Right lobe of liver (tissue), 6 donors: ENCODE results near the gene RALY. TPM values are rescaled to one million over a fixed set of nuclear protein-coding genes. Genes with fewer than 3 reads are reported as not detected.

Experiments
- ATAC-seq, 4 donors: fragments of 200-7000 bp; cut with Tn5 transposase; one replicate each; pipeline ENCODE4 v1.9.1; 2020; ENCODE audit warnings: mild to moderate bottlenecking in 4 of 4, moderate library complexity in 4 of 4
- DNase-seq, 3 donors: peaks; one replicate each; pipeline ENCODE4 v3.0.0-alpha.2; 2020
- H3K27ac ChIP-seq, 3 donors: fragments of 200-600 bp; one replicate each; pipeline ENCODE4 v1.8.0; 2022
- H3K27me3 ChIP-seq, 2 donors: fragments of 200-600 bp; one replicate each; pipeline ENCODE4 v1.8.0; 2022
- H3K36me3 ChIP-seq, 4 donors: fragments of 200-600 bp; sonication (generic) in 1 of 4; one replicate each; pipeline versions ENCODE4 v1.5.1 to v1.8.0; 2017 to 2022; ENCODE audit warnings: control low read depth in 1 of 4
- H3K4me1 ChIP-seq, 4 donors: fragments of 200-600 bp; sonication (generic) in 1 of 4; one replicate each; pipeline versions ENCODE4 v1.5.1 to v1.8.0; 2017 to 2022; ENCODE audit warnings: control low read depth in 1 of 4
- H3K4me3 ChIP-seq, 3 donors: fragments of 200-600 bp; one replicate each; pipeline ENCODE4 v1.8.0; 2022
- H3K9me3 ChIP-seq, 4 donors: fragments of 200-600 bp; sonication (generic) in 1 of 4; one replicate each; pipeline versions ENCODE4 v1.5.1 to v1.8.0; 2017 to 2022; ENCODE audit warnings: control low read depth in 1 of 4
- CTCF ChIP-seq, 4 donors: fragments of 200-600 bp in 3 of 4; fragments of 450-650 bp in 1 of 4; IDR thresholded peaks; one replicate each; pipeline versions ENCODE4 v1.5.1 to v1.8.0; 2016 to 2022; ENCODE audit warnings: antibody characterized with exemption in 4 of 4, mild to moderate bottlenecking in 2 of 4
- POLR2A ChIP-seq: fragments of 450-650 bp; IDR thresholded peaks from one replicate; pipeline ENCODE4 v1.6.1; 2017; ENCODE audit warnings: antibody characterized with exemption, mild to moderate bottlenecking
- WGBS: methylation state at CpG from one replicate; pipeline ENCODE4 v1.1.6; 2018; ENCODE audit warnings: low coverage, low lambda C conversion rate; ENCODE audit not compliant: insufficient coverage; ENCODE audit errors: missing lambda C conversion rate; 5-methylcytosine and 5-hydroxymethylcytosine counted together
- intact Hi-C, 2 donors: fragments of 100-400 bp; cut with DNase I; formaldehyde crosslinking; loops; one replicate each; pipeline versions ENCODE4 v1.11.2 to v1.14.1; 2022
- total RNA-seq, 6 experiments: library from RNA; depleted of rRNA in 2 of 6; stranded (reverse); fragments of >200 nt in 2 of 6; fragmentation: NEBNext Ultra II Directional in 3 of 6; extraction: Animal tissue kit (Norgen Biotek cat#: 25700) in 3 of 6; gene quantifications; one replicate each; pipeline versions ENCODE4 v1.1.0 to v1.2.4, GENCODE V29; 2016 to 2023
- donor health status: DM: no; HTN: yes; CAD: no.
- donor health status: DM: no; HTN: no; CAD: no.
- donor health status: DM: no; HTN: no; CAD: no.
- donor health status: DM: no; HTN: yes; CAD: no.
- donor health status: DM: no; HTN: yes; CAD: no.

RALY gene
- total RNA-seq, 6 experiments from 2014 or later: 24.8 to 42.1 (median 33.4) TPM

DNA sequence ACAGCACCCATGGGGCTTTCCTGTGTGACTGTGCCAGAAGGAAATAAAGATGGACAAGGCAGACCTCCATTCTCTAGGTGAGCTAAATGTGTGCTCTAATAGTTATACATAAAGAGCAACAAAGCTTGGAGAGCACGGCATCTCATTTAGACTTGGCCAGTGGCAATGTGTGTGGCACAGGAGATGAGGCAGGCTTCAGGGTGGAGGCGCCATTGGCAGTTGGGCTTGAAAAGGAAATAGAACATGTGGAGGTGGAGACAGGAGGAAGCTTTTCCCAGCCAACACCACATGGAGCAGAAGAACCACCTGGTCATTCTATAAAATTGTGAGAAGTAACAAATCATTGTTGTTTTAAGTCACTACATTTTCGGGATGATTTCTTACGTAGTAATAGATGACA is 3.6 kb upstream of the RALY start:
- WGBS: 87% methylated on average over 3 of the region's 4 CpGs
- Histone ChIP-seq H3K36me3 (no peaks in the 10 kb centered on the region), H3K9me3 (no peaks in the 10 kb centered on the region), H3K27me3 (no peaks in the 10 kb centered on the region), H3K27ac (no peak overlapping the region), H3K4me1 (peaks cover 0 to 26% (median 7%) of the 10 kb centered on the region in 4 donors), H3K4me3 (no peak overlapping the region)
- intact Hi-C loops: no loop called here
- DNase-seq (no peak), ATAC-seq (no peak)
- TF ChIP-seq POLR2A (no peak), CTCF (IDR thresholded peaks at IDR 0.05) (no peak)

DNA sequence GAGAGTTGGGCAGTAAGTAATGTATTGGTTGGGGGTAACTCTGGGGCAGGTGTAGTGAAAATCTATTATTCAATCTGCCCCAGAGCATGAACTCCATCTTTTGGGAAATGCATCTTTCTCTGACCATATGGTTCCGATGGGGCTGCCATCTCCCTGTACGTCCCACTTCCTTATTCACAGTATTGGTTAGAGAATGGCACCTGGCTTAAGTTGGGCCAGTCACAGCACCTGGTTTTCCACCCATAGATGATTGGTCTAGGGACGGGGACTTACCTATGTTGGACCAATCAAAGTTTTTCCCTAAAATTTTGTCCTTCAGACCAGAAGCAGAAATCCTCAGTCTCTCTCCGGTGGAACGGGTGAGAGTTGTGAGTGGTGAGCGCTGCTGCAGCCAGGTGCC is 2.2 kb upstream of the RALY start:
- TF ChIP-seq CTCF (IDR thresholded peaks at IDR 0.05) (no peak), POLR2A (no peak)
- WGBS: 96% methylated on average over 4 of the region's 6 CpGs
- H3K27me3 ChIP-seq: no peaks in the 10 kb centered on the region
- H3K9me3 ChIP-seq: no peaks in the 10 kb centered on the region
- no peak for DNase-seq
- peaks cover 0 to 35% (median 14%) of the 10 kb centered on the region in 4 donors for H3K4me1 ChIP-seq
- H3K36me3 ChIP-seq: no peaks in the 10 kb centered on the region
- H3K27ac ChIP-seq: no peak overlapping the region
- no peak overlapping the region for H3K4me3 ChIP-seq
- intact Hi-C loops: no loop called here
- ATAC-seq: no peak

- peak overlapping the region; percentile 55 to 80 (median 74) for H3K27ac ChIP-seq
- H3K9me3 ChIP-seq: no peaks in the 10 kb centered on the region
- 30% methylated on average over 15 of the region's 20 CpGs for WGBS
- H3K27me3 ChIP-seq: no peaks in the 10 kb centered on the region
- peak overlapping the region; percentile 41 to 94 (median 82) for H3K4me3 ChIP-seq
- H3K36me3 ChIP-seq: no peaks in the 10 kb centered on the region
- no peak for TF ChIP-seq CTCF (IDR thresholded peaks at IDR 0.05)
- no peak for TF ChIP-seq POLR2A
- DNase-seq (no peak), ATAC-seq (peak in 1 of 4 donors; percentile 1)
- peaks cover 0 to 33% (median 16%) of the 10 kb centered on the region in 4 donors for H3K4me1 ChIP-seq
- intact Hi-C loops: no loop called here
Observed at GRCh38 chr20:33992145-33992922, 1.4 kb upstream of the RALY start.

DNA sequence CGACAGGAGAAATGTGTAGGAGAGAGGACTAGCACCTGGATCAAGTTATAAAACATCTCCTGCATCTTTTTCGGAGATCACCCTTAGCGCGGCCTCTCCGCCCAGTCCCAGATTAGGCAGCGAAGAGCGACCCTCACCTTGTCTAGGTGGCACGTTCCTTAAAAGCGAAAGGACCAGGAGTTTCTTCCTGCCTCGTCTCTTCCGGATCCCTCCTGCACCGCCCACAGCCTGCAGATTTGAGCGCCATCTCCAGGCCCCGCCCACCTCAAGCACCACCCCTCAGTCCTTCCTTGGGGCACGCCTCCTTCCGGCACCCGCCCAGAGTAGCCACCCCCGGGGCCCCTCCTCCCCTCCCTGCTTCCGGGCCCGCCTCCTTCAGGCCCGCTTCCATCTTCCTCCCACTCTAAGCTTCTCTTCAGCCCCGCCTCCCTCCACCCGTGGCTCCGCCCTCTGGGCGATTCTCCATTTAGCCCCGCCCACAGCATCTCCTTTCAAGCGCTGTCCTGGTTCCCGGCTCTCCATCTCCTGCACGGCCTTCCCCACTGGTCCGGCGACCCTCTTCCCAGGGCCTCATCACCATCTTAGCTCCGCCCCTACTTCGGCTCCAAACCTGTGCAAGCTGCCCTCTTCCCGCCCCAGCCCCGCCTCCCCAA is 662 bp upstream of the RALY start:
- WGBS: 0% methylated on average over 24 of the region's 35 CpGs
- H3K27me3 ChIP-seq: no peaks in the 10 kb centered on the region
- intact Hi-C loops: no loop called here
- H3K36me3 ChIP-seq: no peaks in the 10 kb centered on the region
- DNase-seq: peak; percentile 99 to 100 (median 100)
- TF ChIP-seq POLR2A (peak; percentile 86), CTCF (IDR thresholded peaks at IDR 0.05) (no peak)
- peak overlapping the region; percentile 78 to 94 (median 82) for H3K4me3 ChIP-seq
- peak overlapping the region; percentile 89 to 93 (median 92) for H3K27ac ChIP-seq
- H3K9me3 ChIP-seq: no peaks in the 10 kb centered on the region
- peaks cover 0 to 33% (median 15%) of the 10 kb centered on the region in 4 donors for H3K4me1 ChIP-seq
- peak; percentile 90 to 95 (median 91) for ATAC-seq
